Measurements from ENCODE around the gene FBXW8. TPM values are rescaled to one million over a fixed set of nuclear protein-coding genes. Genes with fewer than 3 reads are reported as not detected.

The FBXW8 gene
- total RNA-seq, 1 experiment from 2014 or later: 24.2 TPM

GRCh38 chr12:116887244-116887643, 23.5 kb upstream of the FBXW8 start:
- CTCF ChIA-PET: no interaction called here
- Mint-ChIP-seq H3K27ac (ENCODE audit: low read depth, unreplicated experiment) (no peak overlapping the region), H3K27me3 (ENCODE audit: insufficient read depth, unreplicated experiment) (peaks cover 14% of the 10 kb centered on the region), H3K4me1 (ENCODE audit: insufficient read depth, unreplicated experiment) (no peaks in the 10 kb centered on the region), H3K9me3 (ENCODE audit: unreplicated experiment) (no peaks in the 10 kb centered on the region), H3K36me3 (ENCODE audit: insufficient read depth, unreplicated experiment) (no peaks in the 10 kb centered on the region), H3K4me3 (ENCODE audit: unreplicated experiment) (no peak overlapping the region)
- no peak for TF ChIP-seq CTCF (IDR thresholded peaks at IDR 0.05; ENCODE audit: unreplicated experiment)
- POLR2A ChIA-PET: no interaction called here
- intact Hi-C loops (cut with micrococcal nuclease): loop anchor here (10.0 kb wide), 1 partner anchor 152 kb away; the partner anchor contains the start of genes RNFT2 and SPRING1
- DNase-seq (ENCODE audit: unreplicated experiment): no peak
- no TSS peak for BruUV-seq (replicated peaks)

- POLR2A ChIA-PET: no interaction called here
- H3K9me3 Mint-ChIP-seq (ENCODE audit: unreplicated experiment): no peaks in the 10 kb centered on the region
- no peak overlapping the region for H3K4me3 Mint-ChIP-seq (ENCODE audit: unreplicated experiment)
- no TSS peak for BruUV-seq (replicated peaks)
- no peak for DNase-seq (ENCODE audit: unreplicated experiment)
- peaks cover 14% of the 10 kb centered on the region for H3K27me3 Mint-ChIP-seq (ENCODE audit: insufficient read depth, unreplicated experiment)
- no peak for TF ChIP-seq CTCF (IDR thresholded peaks at IDR 0.05; ENCODE audit: unreplicated experiment)
- CTCF ChIA-PET: interaction anchor here (0.7 kb wide), 2 partner anchors 179 to 196 kb away, joined by 3 to 5 read pairs; no protein-coding TSS in a partner anchor
- H3K4me1 Mint-ChIP-seq (ENCODE audit: insufficient read depth, unreplicated experiment): no peaks in the 10 kb centered on the region
- H3K27ac Mint-ChIP-seq (ENCODE audit: low read depth, unreplicated experiment): no peak overlapping the region
- no peaks in the 10 kb centered on the region for H3K36me3 Mint-ChIP-seq (ENCODE audit: insufficient read depth, unreplicated experiment)
- intact Hi-C loops (cut with micrococcal nuclease): loop anchor here (10.0 kb wide), 1 partner anchor 153 kb away; the partner anchor contains the start of genes RNFT2 and SPRING1
These were observed 22.9 kb upstream of the FBXW8 start for GRCh38 chr12:116887897-116888296.

GRCh38 chr12:116890330-116890729, 20.4 kb upstream of the FBXW8 start:
- no peaks in the 10 kb centered on the region for H3K4me1 Mint-ChIP-seq (ENCODE audit: insufficient read depth, unreplicated experiment)
- BruUV-seq (replicated peaks): no TSS peak
- CTCF ChIA-PET: interaction anchor here (0.6 to 1.0 kb wide), 3 partner anchors 39 to 180 kb away, joined by 3 to 4 read pairs (median 3); no protein-coding TSS in a partner anchor
- H3K36me3 Mint-ChIP-seq (ENCODE audit: insufficient read depth, unreplicated experiment): no peaks in the 10 kb centered on the region
- TF ChIP-seq CTCF (IDR thresholded peaks at IDR 0.05; ENCODE audit: unreplicated experiment): no peak
- POLR2A ChIA-PET: no interaction called here
- H3K27me3 Mint-ChIP-seq (ENCODE audit: insufficient read depth, unreplicated experiment): peaks cover 21% of the 10 kb centered on the region
- no peak overlapping the region for H3K4me3 Mint-ChIP-seq (ENCODE audit: unreplicated experiment)
- H3K9me3 Mint-ChIP-seq (ENCODE audit: unreplicated experiment): no peaks in the 10 kb centered on the region
- H3K27ac Mint-ChIP-seq (ENCODE audit: low read depth, unreplicated experiment): no peak overlapping the region
- DNase-seq (ENCODE audit: unreplicated experiment): no peak
- intact Hi-C loops (cut with micrococcal nuclease): no loop called here

GRCh38 chr12:116891019-116891418, 19.7 kb upstream of the FBXW8 start:
- H3K36me3 Mint-ChIP-seq (ENCODE audit: insufficient read depth, unreplicated experiment): no peaks in the 10 kb centered on the region
- peaks cover 25% of the 10 kb centered on the region for H3K27me3 Mint-ChIP-seq (ENCODE audit: insufficient read depth, unreplicated experiment)
- H3K4me3 Mint-ChIP-seq (ENCODE audit: unreplicated experiment): no peak overlapping the region
- intact Hi-C loops (cut with micrococcal nuclease): no loop called here
- ChIA-PET CTCF (interaction anchor here (0.6 to 1.1 kb wide), 5 partner anchors 24 to 184 kb away, joined by 3 to 4 read pairs (median 3); no protein-coding TSS in a partner anchor), POLR2A (no interaction called here)
- no TSS peak for BruUV-seq (replicated peaks)
- H3K4me1 Mint-ChIP-seq (ENCODE audit: insufficient read depth, unreplicated experiment): no peaks in the 10 kb centered on the region
- no peak for DNase-seq (ENCODE audit: unreplicated experiment)
- no peaks in the 10 kb centered on the region for H3K9me3 Mint-ChIP-seq (ENCODE audit: unreplicated experiment)
- no peak for TF ChIP-seq CTCF (IDR thresholded peaks at IDR 0.05; ENCODE audit: unreplicated experiment)
- H3K27ac Mint-ChIP-seq (ENCODE audit: low read depth, unreplicated experiment): no peak overlapping the region

Data from MCF 10A (cell line).